Muscle layer of duodenum (tissue), 2 donors: ENCODE measurements around the gene BRPF1.

Experiments
- H3K27ac ChIP-seq: one replicate; pipeline ENCODE4 v1.7.0; 2013; ENCODE audit warnings: mild to moderate bottlenecking, low read length
- H3K27me3 ChIP-seq: one replicate; pipeline ENCODE4 v1.7.0; 2013; ENCODE audit warnings: low read depth, mild to moderate bottlenecking, control low read depth, low read length
- H3K36me3 ChIP-seq, 2 donors: one replicate each; pipeline ENCODE4 v1.7.0; 2013; ENCODE audit warnings: low read length in 2 of 2, control low read depth in 1 of 2, mild to moderate bottlenecking in 1 of 2; ENCODE audit not compliant: insufficient read depth in 2 of 2, control insufficient read depth in 1 of 2
- H3K4me1 ChIP-seq, 2 donors: one replicate each; pipeline ENCODE4 v1.7.0; 2013; ENCODE audit warnings: low read length in 2 of 2, mild to moderate bottlenecking in 2 of 2, control low read depth in 1 of 2, moderate library complexity in 1 of 2; ENCODE audit not compliant: insufficient read depth in 2 of 2, control insufficient read depth in 1 of 2
- H3K4me3 ChIP-seq, 2 donors: one replicate each; pipeline ENCODE4 v1.7.0; 2013; ENCODE audit warnings: low read length in 2 of 2, low read depth in 1 of 2, mild to moderate bottlenecking in 1 of 2
- H3K9me3 ChIP-seq, 2 donors: one replicate each; pipeline ENCODE4 v1.7.0; 2013; ENCODE audit warnings: low read length in 2 of 2, control low read depth in 1 of 2, mild to moderate bottlenecking in 1 of 2; ENCODE audit not compliant: control insufficient read depth in 1 of 2
- donor health status: healthy.

BRPF1 gene

GRCh38 chr3:9690451-9691450, 40.8 kb upstream of the BRPF1 start:
- Histone ChIP-seq H3K27me3 (no peaks in the 10 kb centered on the region), H3K4me1 (no peaks in the 10 kb centered on the region), H3K4me3 (no peak overlapping the region), H3K27ac (no peak overlapping the region), H3K9me3 (no peaks in the 10 kb centered on the region), H3K36me3 (peaks cover 75 to 94% of the 10 kb centered on the region in 2 donors)

- no peaks in the 10 kb centered on the region for H3K27me3 ChIP-seq
Observed at GRCh38 chr3:9691636-9692035, 39.9 kb upstream of the BRPF1 start.

GRCh38 chr3:9692416-9692815, 39.1 kb upstream of the BRPF1 start:
- Histone ChIP-seq H3K4me1 (no peaks in the 10 kb centered on the region), H3K27ac (no peak overlapping the region), H3K9me3 (no peaks in the 10 kb centered on the region), H3K36me3 (peaks cover 72 to 90% of the 10 kb centered on the region in 2 donors), H3K4me3 (no peak overlapping the region), H3K27me3 (no peaks in the 10 kb centered on the region)

More at GRCh38 chr3:9691636-9692035, 39.9 kb upstream of the BRPF1 start:
- no peaks in the 10 kb centered on the region for H3K4me1 ChIP-seq
- H3K27ac ChIP-seq, result no peak overlapping the region
- H3K4me3 ChIP-seq, result no peak overlapping the region
- no peaks in the 10 kb centered on the region for H3K9me3 ChIP-seq
- peaks cover 71 to 90% of the 10 kb centered on the region in 2 donors for H3K36me3 ChIP-seq

GRCh38 chr3:9695345-9695744, 36.2 kb upstream of the BRPF1 start:
- H3K9me3 ChIP-seq, result no peaks in the 10 kb centered on the region
- H3K27ac ChIP-seq, result no peak overlapping the region
- peaks cover 64 to 87% of the 10 kb centered on the region in 2 donors for H3K36me3 ChIP-seq
- no peaks in the 10 kb centered on the region for H3K27me3 ChIP-seq
- no peak overlapping the region for H3K4me3 ChIP-seq
- H3K4me1 ChIP-seq, result no peaks in the 10 kb centered on the region

GRCh38 chr3:9695746-9696145, 35.8 kb upstream of the BRPF1 start:
- Histone ChIP-seq H3K4me1 (no peaks in the 10 kb centered on the region), H3K4me3 (no peak overlapping the region), H3K9me3 (no peaks in the 10 kb centered on the region), H3K27ac (no peak overlapping the region), H3K27me3 (no peaks in the 10 kb centered on the region), H3K36me3 (peaks cover 61 to 85% of the 10 kb centered on the region in 2 donors)

GRCh38 chr3:9696480-9697220, 34.9 kb upstream of the BRPF1 start:
- Histone ChIP-seq H3K4me1 (no peaks in the 10 kb centered on the region), H3K4me3 (no peak overlapping the region), H3K36me3 (peaks cover 54 to 85% of the 10 kb centered on the region in 2 donors), H3K27me3 (no peaks in the 10 kb centered on the region), H3K27ac (no peak overlapping the region), H3K9me3 (no peaks in the 10 kb centered on the region)

- Histone ChIP-seq H3K27ac (no peak overlapping the region), H3K27me3 (no peaks in the 10 kb centered on the region), H3K9me3 (no peaks in the 10 kb centered on the region), H3K4me1 (no peaks in the 10 kb centered on the region), H3K36me3 (peaks cover 48 to 84% of the 10 kb centered on the region in 2 donors), H3K4me3 (no peak overlapping the region)
Observed at GRCh38 chr3:9697892-9698291, 33.6 kb upstream of the BRPF1 start.

GRCh38 chr3:9698293-9698692, 33.2 kb upstream of the BRPF1 start:
- peaks cover 45 to 84% of the 10 kb centered on the region in 2 donors for H3K36me3 ChIP-seq
- no peak overlapping the region for H3K4me3 ChIP-seq
- H3K4me1 ChIP-seq, result peaks cover 0 to under 1% of the 10 kb centered on the region in 2 donors
- no peak overlapping the region for H3K27ac ChIP-seq
- H3K9me3 ChIP-seq, result no peaks in the 10 kb centered on the region
- no peaks in the 10 kb centered on the region for H3K27me3 ChIP-seq

GRCh38 chr3:9700536-9700935, 31.0 kb upstream of the BRPF1 start:
- Histone ChIP-seq H3K4me1 (peaks cover 0 to 19% of the 10 kb centered on the region in 2 donors), H3K36me3 (peaks cover 31 to 63% of the 10 kb centered on the region in 2 donors), H3K4me3 (no peak overlapping the region), H3K9me3 (no peaks in the 10 kb centered on the region), H3K27ac (no peak overlapping the region), H3K27me3 (no peaks in the 10 kb centered on the region)

GRCh38 chr3:9701006-9701405, 30.5 kb upstream of the BRPF1 start:
- peaks cover 30 to 63% of the 10 kb centered on the region in 2 donors for H3K36me3 ChIP-seq
- H3K27me3 ChIP-seq, result no peaks in the 10 kb centered on the region

GRCh38 chr3:9701711-9702110, 29.8 kb upstream of the BRPF1 start:
- peaks cover 0 to 19% of the 10 kb centered on the region in 2 donors for H3K4me1 ChIP-seq
- no peaks in the 10 kb centered on the region for H3K27me3 ChIP-seq
- H3K36me3 ChIP-seq, result peaks cover 26 to 58% of the 10 kb centered on the region in 2 donors
- no peak overlapping the region for H3K27ac ChIP-seq
- no peak overlapping the region for H3K4me3 ChIP-seq
- H3K9me3 ChIP-seq, result no peaks in the 10 kb centered on the region

More at GRCh38 chr3:9701006-9701405, 30.5 kb upstream of the BRPF1 start:
- Histone ChIP-seq H3K27ac (no peak overlapping the region), H3K4me1 (peaks cover 0 to 19% of the 10 kb centered on the region in 2 donors), H3K9me3 (no peaks in the 10 kb centered on the region), H3K4me3 (no peak overlapping the region)
